Uterine smooth muscle cell (primary cell): ENCODE results near the gene TMEM217. TPM values are rescaled to one million over a fixed set of nuclear protein-coding genes. Genes with fewer than 3 reads are reported as not detected.

Experiments used
- total RNA-seq: library from RNA; depleted of rRNA; stranded (reverse); fragments of >200 nt; gene quantifications from 2 replicates; pipeline ENCODE4 v1.2.3, GENCODE V29; 2014

The TMEM217 gene
- total RNA-seq: 0.77 and 1.6 TPM in 2 replicates

GRCh38 chr6:37257634-37258404 is at the start of gene TMEM217, which contains the start of gene TBC1D22B:
TMEM217 (minus strand) TSS chr6:37258144; CDS start chr6:37219030, 39,114 bp downstream.
TBC1D22B (plus strand) TSS chr6:37257772; CDS start chr6:37257918, 146 bp downstream.

DNA sequence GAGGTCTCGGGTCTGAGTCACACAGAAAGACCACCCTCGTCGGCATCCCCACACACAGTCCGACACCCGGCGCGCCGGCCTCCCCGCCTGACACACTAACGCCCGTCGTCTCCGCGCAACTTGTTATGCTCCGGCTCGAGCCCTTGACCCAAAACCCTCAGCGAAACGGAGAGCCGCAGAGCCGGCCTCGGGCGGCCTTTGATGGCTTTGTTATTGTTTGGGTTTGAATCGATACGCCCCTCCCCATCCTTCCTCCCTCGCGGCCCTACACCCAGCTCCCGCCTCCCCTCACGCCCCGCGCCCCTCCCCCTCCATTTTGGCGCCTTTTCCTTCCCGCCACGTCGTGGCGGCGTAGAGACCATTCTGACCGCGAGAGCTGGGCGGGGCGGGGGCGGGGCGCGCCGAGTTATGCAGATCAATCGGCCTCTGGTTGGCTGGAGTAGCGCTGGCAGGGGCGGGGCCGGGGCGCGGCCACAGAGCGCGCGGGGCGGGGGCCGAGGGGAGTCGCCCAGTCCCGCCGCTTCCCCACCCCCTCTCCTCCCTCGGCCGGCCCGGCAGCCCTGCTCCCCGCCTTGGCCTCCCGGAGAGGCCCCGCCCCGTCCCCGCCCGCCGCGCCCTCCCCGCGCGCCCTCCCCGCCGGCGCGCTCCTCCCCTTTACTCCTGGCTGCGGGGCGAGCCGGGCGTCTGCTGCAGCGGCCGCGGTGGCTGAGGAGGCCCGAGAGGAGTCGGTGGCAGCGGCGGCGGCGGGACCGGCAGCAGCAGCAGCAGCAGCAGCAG is 88.3 kb downstream of the TMEM217 start, which contains the start of gene PIM1:
Gene PIM1, plus strand, starts transcription at position 657 of the 777 bp plus-strand sequence. CDS start 424 bp downstream, outside the sequence.

Other genes starting within 250 kb of the TMEM217 start
- gene PIM1, start 88.0 kb downstream of the TMEM217 start, total RNA-seq: 13.2 and 27.2 TPM in 2 replicates
- gene TBC1D22B, start 372 bp downstream of the TMEM217 start, total RNA-seq: 5.2 and 6.7 TPM in 2 replicates
- gene RNF8, start 95.8 kb upstream of the TMEM217 start, total RNA-seq: 24.1 and 28.2 TPM in 2 replicates
- gene CMTR1, start 175.1 kb upstream of the TMEM217 start, total RNA-seq: 51.5 and 55.7 TPM in 2 replicates
- 17.2 and 28.0 TPM in 2 replicates for gene CCDC167, start 241.7 kb upstream of the TMEM217 start, total RNA-seq